Activated naive CD8-positive, alpha-beta T cell treated with anti-CD3 and anti-CD28 coated beads for 36 hours (primary cell): Measurements from ENCODE around the gene LMAN1L. TPM values are rescaled to one million over a fixed set of nuclear protein-coding genes. Genes with fewer than 3 reads are reported as not detected.

Experiments
- DNase-seq: peaks from one replicate; pipeline ENCODE4 v3.0.0; 2021
- H3K27ac Mint-ChIP-seq: one replicate; pipeline ENCODE4 v1.8.0; 2022; ENCODE audit warnings: mild to moderate bottlenecking, moderate library complexity, mixed read lengths
- H3K27me3 Mint-ChIP-seq: one replicate; pipeline ENCODE4 v1.8.0; 2022; ENCODE audit warnings: mild to moderate bottlenecking, mixed read lengths
- H3K36me3 Mint-ChIP-seq: one replicate; pipeline ENCODE4 v1.8.0; 2021; ENCODE audit warnings: mild to moderate bottlenecking, mixed read lengths
- H3K4me1 Mint-ChIP-seq: one replicate; pipeline ENCODE4 v1.8.0; 2021; ENCODE audit warnings: mixed read lengths
- H3K4me3 Mint-ChIP-seq: one replicate; pipeline ENCODE4 v1.8.0; 2022; ENCODE audit warnings: mild to moderate bottlenecking, moderate library complexity, mixed read lengths
- H3K9me3 Mint-ChIP-seq: one replicate; pipeline ENCODE4 v1.8.0; 2022; ENCODE audit warnings: mixed read lengths
- total RNA-seq, 2 experiments: library from RNA; stranded (reverse); gene quantifications; one replicate each; pipeline ENCODE4 v1.2.3, GENCODE V29; 2021

LMAN1L gene
- total RNA-seq, 2 experiments from 2014 or later, result 0.14 to 0.33 TPM

GRCh38 chr15:74829486-74829885 lies 16.9 kb downstream of the LMAN1L start:
- no peak for DNase-seq
- no peaks in the 10 kb centered on the region for H3K4me1 Mint-ChIP-seq
- H3K27ac Mint-ChIP-seq, result no peak overlapping the region
- H3K36me3 Mint-ChIP-seq, result no peaks in the 10 kb centered on the region
- H3K4me3 Mint-ChIP-seq, result no peak overlapping the region
- no peaks in the 10 kb centered on the region for H3K9me3 Mint-ChIP-seq
- peaks cover 36% of the 10 kb centered on the region for H3K27me3 Mint-ChIP-seq

GRCh38 chr15:74829991-74830390 lies 17.4 kb downstream of the LMAN1L start:
- Mint-ChIP-seq H3K36me3 (no peaks in the 10 kb centered on the region), H3K4me1 (peaks cover under 1% of the 10 kb centered on the region), H3K4me3 (no peak overlapping the region), H3K27me3 (peaks cover 36% of the 10 kb centered on the region), H3K27ac (no peak overlapping the region), H3K9me3 (no peaks in the 10 kb centered on the region)
- DNase-seq, result no peak

- H3K27ac Mint-ChIP-seq, result no peak overlapping the region
- H3K4me1 Mint-ChIP-seq, result peaks cover 2% of the 10 kb centered on the region
- peaks cover 32% of the 10 kb centered on the region for H3K27me3 Mint-ChIP-seq
These were observed 18.2 kb downstream of the LMAN1L start for GRCh38 chr15:74830868-74831267.

GRCh38 chr15:74831813-74832495 lies 19.3 kb downstream of the LMAN1L start:
- H3K9me3 Mint-ChIP-seq, result no peaks in the 10 kb centered on the region
- peaks cover 2% of the 10 kb centered on the region for H3K4me1 Mint-ChIP-seq
- H3K27me3 Mint-ChIP-seq, result peaks cover 23% of the 10 kb centered on the region
- DNase-seq, result no peak
- H3K4me3 Mint-ChIP-seq, result no peak overlapping the region
- no peaks in the 10 kb centered on the region for H3K36me3 Mint-ChIP-seq
- H3K27ac Mint-ChIP-seq, result no peak overlapping the region

More at GRCh38 chr15:74830868-74831267, 18.2 kb downstream of the LMAN1L start:
- H3K36me3 Mint-ChIP-seq, result no peaks in the 10 kb centered on the region
- DNase-seq, result no peak
- no peak overlapping the region for H3K4me3 Mint-ChIP-seq
- H3K9me3 Mint-ChIP-seq, result no peaks in the 10 kb centered on the region

- Mint-ChIP-seq H3K27ac (no peak overlapping the region), H3K9me3 (no peaks in the 10 kb centered on the region), H3K36me3 (no peaks in the 10 kb centered on the region), H3K27me3 (peaks cover 14% of the 10 kb centered on the region), H3K4me1 (peaks cover 2% of the 10 kb centered on the region), H3K4me3 (no peak overlapping the region)
- no peak for DNase-seq
These were observed 20.2 kb downstream of the LMAN1L start for GRCh38 chr15:74832826-74833225.

- no peak for DNase-seq
- Mint-ChIP-seq H3K36me3 (no peaks in the 10 kb centered on the region), H3K4me1 (peaks cover 2% of the 10 kb centered on the region), H3K27me3 (peaks cover 7% of the 10 kb centered on the region), H3K27ac (no peak overlapping the region), H3K9me3 (no peaks in the 10 kb centered on the region), H3K4me3 (no peak overlapping the region)
These were observed 20.9 kb downstream of the LMAN1L start for GRCh38 chr15:74833376-74834107.

- DNase-seq, result peak; percentile 40
These were observed 22.7 kb downstream of the LMAN1L start for GRCh38 chr15:74835312-74835823.

GRCh38 chr15:74836846-74837245 lies 24.2 kb downstream of the LMAN1L start:
- Mint-ChIP-seq H3K36me3 (peaks cover 3% of the 10 kb centered on the region), H3K4me3 (no peak overlapping the region), H3K27me3 (no peaks in the 10 kb centered on the region), H3K4me1 (peaks cover 14% of the 10 kb centered on the region), H3K9me3 (no peaks in the 10 kb centered on the region), H3K27ac (no peak overlapping the region)
- no peak for DNase-seq

More at GRCh38 chr15:74835312-74835823, 22.7 kb downstream of the LMAN1L start:
- Mint-ChIP-seq H3K9me3 (no peaks in the 10 kb centered on the region), H3K36me3 (peaks cover 3% of the 10 kb centered on the region), H3K4me1 (peaks cover 3% of the 10 kb centered on the region), H3K27ac (no peak overlapping the region), H3K27me3 (no peaks in the 10 kb centered on the region), H3K4me3 (no peak overlapping the region)

- Mint-ChIP-seq H3K4me1 (peaks cover 21% of the 10 kb centered on the region), H3K36me3 (peaks cover 3% of the 10 kb centered on the region), H3K9me3 (no peaks in the 10 kb centered on the region), H3K4me3 (no peak overlapping the region), H3K27ac (no peak overlapping the region), H3K27me3 (no peaks in the 10 kb centered on the region)
- no peak for DNase-seq
These were observed 25.0 kb downstream of the LMAN1L start for GRCh38 chr15:74837482-74838136.

GRCh38 chr15:74838137-74838516 lies 25.5 kb downstream of the LMAN1L start:
- Mint-ChIP-seq H3K4me1 (peaks cover 21% of the 10 kb centered on the region), H3K9me3 (no peaks in the 10 kb centered on the region), H3K4me3 (no peak overlapping the region), H3K27ac (no peak overlapping the region), H3K36me3 (peaks cover 3% of the 10 kb centered on the region), H3K27me3 (no peaks in the 10 kb centered on the region)
- DNase-seq, result no peak

GRCh38 chr15:74838746-74839525 lies 26.3 kb downstream of the LMAN1L start:
- H3K36me3 Mint-ChIP-seq, result peaks cover 5% of the 10 kb centered on the region
- DNase-seq, result no peak
- H3K9me3 Mint-ChIP-seq, result no peaks in the 10 kb centered on the region
- no peaks in the 10 kb centered on the region for H3K27me3 Mint-ChIP-seq
- no peak overlapping the region for H3K27ac Mint-ChIP-seq
- H3K4me3 Mint-ChIP-seq, result no peak overlapping the region
- peaks cover 25% of the 10 kb centered on the region for H3K4me1 Mint-ChIP-seq

GRCh38 chr15:74839526-74840395 lies 27.1 kb downstream of the LMAN1L start:
- Mint-ChIP-seq H3K36me3 (peaks cover 5% of the 10 kb centered on the region), H3K9me3 (no peaks in the 10 kb centered on the region), H3K4me1 (peaks cover 31% of the 10 kb centered on the region), H3K4me3 (no peak overlapping the region), H3K27ac (no peak overlapping the region), H3K27me3 (no peaks in the 10 kb centered on the region)
- DNase-seq, result no peak

- no peak overlapping the region for H3K27ac Mint-ChIP-seq
- no peaks in the 10 kb centered on the region for H3K9me3 Mint-ChIP-seq
- H3K4me1 Mint-ChIP-seq, result peaks cover 40% of the 10 kb centered on the region
- peaks cover 12% of the 10 kb centered on the region for H3K36me3 Mint-ChIP-seq
- DNase-seq, result no peak
- H3K27me3 Mint-ChIP-seq, result no peaks in the 10 kb centered on the region
- H3K4me3 Mint-ChIP-seq, result peak overlapping the region; percentile 38
These were observed 28.5 kb downstream of the LMAN1L start for GRCh38 chr15:74840851-74841775.
